ENCODE measurements around the gene RER1. TPM values are rescaled to one million over a fixed set of nuclear protein-coding genes. Genes with fewer than 3 reads are reported as not detected.

RER1 gene
- total RNA-seq, 1 donor from 2014 or later: 79.1 TPM

GRCh38 chr1:2419416-2419815, 27.8 kb downstream of the RER1 start:
- Histone ChIP-seq H3K36me3 (ENCODE audit: control insufficient read depth, insufficient read depth, low read length) (no peaks in the 10 kb centered on the region), H3K4me3 (ENCODE audit: low read depth, low read length) (no peak overlapping the region), H3K27me3 (ENCODE audit: control insufficient read depth, insufficient read depth, low read length) (peaks cover 28% of the 10 kb centered on the region)
- DNase-seq (ENCODE audit: low read depth): no peak
- TF ChIP-seq CTCF (IDR thresholded peaks at IDR 0.05; ENCODE audit: insufficient read depth, low read length, poor library complexity, severe bottlenecking): no peak

- peaks cover 36% of the 10 kb centered on the region for H3K27me3 ChIP-seq (ENCODE audit: control insufficient read depth, insufficient read depth, low read length)
- no peak overlapping the region for H3K4me3 ChIP-seq (ENCODE audit: low read depth, low read length)
- TF ChIP-seq CTCF (IDR thresholded peaks at IDR 0.05; ENCODE audit: insufficient read depth, low read length, poor library complexity, severe bottlenecking): no peak
- H3K36me3 ChIP-seq (ENCODE audit: control insufficient read depth, insufficient read depth, low read length): no peaks in the 10 kb centered on the region
- no peak for DNase-seq (ENCODE audit: low read depth)
These were observed 30.9 kb downstream of the RER1 start for GRCh38 chr1:2422523-2422922.

- TF ChIP-seq CTCF (IDR thresholded peaks at IDR 0.05; ENCODE audit: insufficient read depth, low read length, poor library complexity, severe bottlenecking): no peak
- DNase-seq (ENCODE audit: low read depth): no peak
- peaks cover 17% of the 10 kb centered on the region for H3K27me3 ChIP-seq (ENCODE audit: control insufficient read depth, insufficient read depth, low read length)
- H3K4me3 ChIP-seq (ENCODE audit: low read depth, low read length): no peak overlapping the region
- no peaks in the 10 kb centered on the region for H3K36me3 ChIP-seq (ENCODE audit: control insufficient read depth, insufficient read depth, low read length)
These were observed 34.3 kb downstream of the RER1 start for GRCh38 chr1:2425892-2426291.

GRCh38 chr1:2426540-2426939, 34.9 kb downstream of the RER1 start:
- TF ChIP-seq CTCF (IDR thresholded peaks at IDR 0.05; ENCODE audit: insufficient read depth, low read length, poor library complexity, severe bottlenecking): no peak
- DNase-seq (ENCODE audit: low read depth): no peak
- peaks cover 19% of the 10 kb centered on the region for H3K27me3 ChIP-seq (ENCODE audit: control insufficient read depth, insufficient read depth, low read length)
- no peaks in the 10 kb centered on the region for H3K36me3 ChIP-seq (ENCODE audit: control insufficient read depth, insufficient read depth, low read length)
- no peak overlapping the region for H3K4me3 ChIP-seq (ENCODE audit: low read depth, low read length)

GRCh38 chr1:2427051-2427450, 35.4 kb downstream of the RER1 start:
- no peak overlapping the region for H3K4me3 ChIP-seq (ENCODE audit: low read depth, low read length)
- no peak for DNase-seq (ENCODE audit: low read depth)
- no peaks in the 10 kb centered on the region for H3K36me3 ChIP-seq (ENCODE audit: control insufficient read depth, insufficient read depth, low read length)
- no peak for TF ChIP-seq CTCF (IDR thresholded peaks at IDR 0.05; ENCODE audit: insufficient read depth, low read length, poor library complexity, severe bottlenecking)
- peaks cover 24% of the 10 kb centered on the region for H3K27me3 ChIP-seq (ENCODE audit: control insufficient read depth, insufficient read depth, low read length)

- Histone ChIP-seq H3K4me3 (ENCODE audit: low read depth, low read length) (no peak overlapping the region), H3K27me3 (ENCODE audit: control insufficient read depth, insufficient read depth, low read length) (peaks cover 34% of the 10 kb centered on the region), H3K36me3 (ENCODE audit: control insufficient read depth, insufficient read depth, low read length) (no peaks in the 10 kb centered on the region)
- no peak for DNase-seq (ENCODE audit: low read depth)
- TF ChIP-seq CTCF (IDR thresholded peaks at IDR 0.05; ENCODE audit: insufficient read depth, low read length, poor library complexity, severe bottlenecking): no peak
These were observed 36.3 kb downstream of the RER1 start for GRCh38 chr1:2427976-2428375.

Measured in kidney epithelial cell (primary cell).